C4-2B (cell line): ENCODE results near the gene PNPLA7.
A peak's percentile ranks its signal among the peaks of the same experiment; 100 is the strongest.

Source experiments
- H3K27ac ChIP-seq: fragments of 450-650 bp; 2 replicates; pipeline ENCODE4 v1.5.1; 2017
- ZFX ChIP-seq: fragments of 450-650 bp; IDR thresholded peaks from 2 replicates; pipeline ENCODE4 v1.6.1; 2017
- TF ChIP-seq, protein P1 (sequence below): fragments of 450-650 bp; conservative IDR thresholded peaks from 2 replicates; pipeline ENCODE4 v1.5.1; 2017; ENCODE audit warnings: mild to moderate bottlenecking

The PNPLA7 gene

DNA sequence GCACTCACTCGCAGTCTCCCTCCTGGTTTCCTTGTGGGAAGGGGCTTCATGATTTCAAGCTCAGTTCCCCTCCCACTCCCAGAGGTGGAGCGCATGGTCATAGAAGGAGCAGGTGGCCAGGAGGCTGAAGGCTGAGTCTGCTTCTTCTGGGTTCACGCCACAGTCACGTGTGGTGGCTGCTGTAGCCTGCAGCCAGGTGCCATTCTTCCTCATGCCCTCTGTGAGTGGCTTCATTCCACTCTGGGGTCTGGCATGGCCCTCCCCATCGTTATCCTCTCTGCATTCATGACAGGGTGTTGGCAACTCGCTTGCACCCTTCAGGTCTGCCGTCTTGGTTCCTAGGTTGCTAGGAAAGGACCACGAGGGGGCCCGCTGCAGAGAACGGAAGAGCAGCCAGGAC, 5.0 kb upstream of the PNPLA7 start:
- TF ChIP-seq, protein P1, sequence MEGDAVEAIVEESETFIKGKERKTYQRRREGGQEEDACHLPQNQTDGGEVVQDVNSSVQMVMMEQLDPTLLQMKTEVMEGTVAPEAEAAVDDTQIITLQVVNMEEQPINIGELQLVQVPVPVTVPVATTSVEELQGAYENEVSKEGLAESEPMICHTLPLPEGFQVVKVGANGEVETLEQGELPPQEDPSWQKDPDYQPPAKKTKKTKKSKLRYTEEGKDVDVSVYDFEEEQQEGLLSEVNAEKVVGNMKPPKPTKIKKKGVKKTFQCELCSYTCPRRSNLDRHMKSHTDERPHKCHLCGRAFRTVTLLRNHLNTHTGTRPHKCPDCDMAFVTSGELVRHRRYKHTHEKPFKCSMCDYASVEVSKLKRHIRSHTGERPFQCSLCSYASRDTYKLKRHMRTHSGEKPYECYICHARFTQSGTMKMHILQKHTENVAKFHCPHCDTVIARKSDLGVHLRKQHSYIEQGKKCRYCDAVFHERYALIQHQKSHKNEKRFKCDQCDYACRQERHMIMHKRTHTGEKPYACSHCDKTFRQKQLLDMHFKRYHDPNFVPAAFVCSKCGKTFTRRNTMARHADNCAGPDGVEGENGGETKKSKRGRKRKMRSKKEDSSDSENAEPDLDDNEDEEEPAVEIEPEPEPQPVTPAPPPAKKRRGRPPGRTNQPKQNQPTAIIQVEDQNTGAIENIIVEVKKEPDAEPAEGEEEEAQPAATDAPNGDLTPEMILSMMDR: no peak
- TF ChIP-seq ZFX: no peak
- peak overlapping the region; percentile 39; the same call in 1 of the 2 replicates for H3K27ac ChIP-seq

DNA sequence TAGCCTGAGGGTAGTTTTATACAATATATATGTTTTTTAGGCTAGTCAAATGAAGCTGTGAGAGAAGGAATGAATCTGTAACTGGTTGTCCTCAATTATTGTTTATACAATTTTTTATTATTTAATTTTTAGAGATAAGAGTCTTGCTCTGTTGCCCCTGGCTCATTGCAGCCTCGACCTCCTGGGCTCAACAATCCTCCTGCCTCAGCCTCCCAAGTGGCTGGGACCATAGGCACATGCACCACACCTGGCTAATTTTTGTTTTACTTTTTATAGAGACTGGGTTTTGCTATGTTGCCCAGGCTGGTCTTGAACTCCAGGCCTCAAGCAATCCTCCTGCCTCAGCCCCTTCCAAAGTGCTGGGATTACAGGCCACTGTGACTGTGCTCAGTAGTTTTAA, 4.1 kb upstream of the PNPLA7 start:
- no peak for TF ChIP-seq ZFX
- TF ChIP-seq, protein P1: no peak

DNA sequence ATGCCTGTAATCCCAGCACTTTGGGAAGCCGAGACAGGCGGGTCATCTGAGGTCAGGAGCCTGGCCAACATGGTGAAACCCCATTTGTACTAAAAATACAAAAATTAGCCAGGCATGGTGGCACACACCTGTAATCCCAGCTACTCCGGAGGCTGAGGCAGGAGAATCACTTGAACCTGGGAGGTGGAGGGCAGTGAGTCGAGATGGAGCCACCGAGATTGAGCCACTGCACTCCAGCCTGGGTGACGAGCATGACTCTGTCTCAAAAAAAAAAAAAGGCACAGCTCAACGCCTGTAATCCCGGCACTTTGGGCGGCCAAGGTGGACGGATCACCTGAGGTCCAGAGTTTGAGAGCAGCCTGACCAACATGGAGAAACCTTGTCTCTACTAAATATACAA, 3.5 kb upstream of the PNPLA7 start:
- peak overlapping the region; percentile 92; the same call in 1 of the 2 replicates for H3K27ac ChIP-seq

More for the DNA sequence above, 4.1 kb upstream of the PNPLA7 start:
- H3K27ac ChIP-seq: no peak overlapping the region

DNA sequence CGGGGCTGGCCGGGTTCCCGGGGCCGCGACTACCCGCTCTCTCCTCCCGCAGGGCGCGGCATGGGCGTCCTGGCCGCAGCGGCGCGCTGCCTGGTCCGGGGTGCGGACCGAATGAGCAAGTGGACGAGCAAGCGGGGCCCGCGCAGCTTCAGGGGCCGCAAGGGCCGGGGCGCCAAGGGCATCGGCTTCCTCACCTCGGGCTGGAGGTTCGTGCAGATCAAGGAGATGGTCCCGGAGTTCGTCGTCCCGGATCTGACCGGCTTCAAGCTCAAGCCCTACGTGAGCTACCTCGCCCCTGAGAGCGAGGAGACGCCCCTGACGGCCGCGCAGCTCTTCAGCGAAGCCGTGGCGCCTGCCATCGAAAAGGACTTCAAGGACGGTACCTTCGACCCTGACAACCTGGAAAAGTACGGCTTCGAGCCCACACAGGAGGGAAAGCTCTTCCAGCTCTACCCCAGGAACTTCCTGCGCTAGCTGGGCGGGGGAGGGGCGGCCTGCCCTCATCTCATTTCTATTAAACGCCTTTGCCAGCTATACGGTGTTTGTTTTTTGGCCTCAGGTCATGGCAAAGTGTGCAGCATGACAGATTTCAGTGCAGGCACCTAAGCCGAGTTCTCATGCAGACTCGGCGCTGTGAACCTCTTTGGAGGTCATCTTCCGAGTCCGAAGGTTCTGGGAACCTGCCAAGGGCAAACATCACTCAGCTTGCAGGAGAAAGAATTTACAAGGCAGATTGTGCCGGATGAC, 2.0 kb upstream of the PNPLA7 start:
- TF ChIP-seq, protein P1: no peak
- TF ChIP-seq ZFX: peak; percentile 43; the same call in 1 of the 2 replicates
- H3K27ac ChIP-seq: peak overlapping the region; percentile 92

DNA sequence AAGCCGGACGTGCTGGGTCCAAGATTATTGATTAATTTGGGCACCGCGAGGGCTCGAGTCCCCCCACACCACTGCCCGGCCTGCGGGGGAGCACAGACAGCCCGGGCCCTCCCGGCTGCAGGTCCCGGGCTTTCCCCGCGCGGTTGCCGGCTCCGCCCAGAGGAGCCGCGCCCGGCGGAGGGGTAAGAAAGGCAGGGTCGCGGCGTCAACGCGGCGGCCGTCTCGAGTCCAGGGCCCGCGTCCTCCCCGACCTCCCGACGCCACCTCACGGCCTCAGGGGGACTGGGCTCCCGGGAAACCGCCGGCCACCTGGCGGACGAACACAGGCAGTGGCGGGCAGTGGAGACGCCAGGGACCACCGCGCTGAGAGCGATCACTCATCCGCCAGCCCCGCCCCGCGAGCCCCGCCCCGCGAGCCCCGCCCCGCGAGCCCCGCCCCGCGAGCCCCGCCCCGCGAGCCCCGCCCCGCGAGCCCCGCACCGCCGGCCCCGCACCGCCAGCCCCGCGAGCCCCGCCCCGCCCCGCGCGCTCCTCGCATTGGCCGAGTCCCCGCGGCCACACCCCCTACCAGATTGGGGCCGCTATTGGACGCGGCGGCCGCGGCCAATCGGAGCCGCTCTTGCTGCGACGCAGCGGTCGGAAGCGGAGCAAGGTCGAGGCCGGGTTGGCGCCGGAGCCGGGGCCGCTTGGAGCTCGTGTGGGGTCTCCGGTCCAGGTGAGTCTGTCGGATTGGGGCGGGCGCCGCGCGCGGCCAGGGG, 1.2 kb upstream of the PNPLA7 start, which contains the start of gene MRPL41:
TSS of gene MRPL41 (plus strand) at position 616 of the 758 bp plus-strand sequence. CDS start 203 bp downstream, outside the sequence.
- H3K27ac ChIP-seq: peak within 1 kb of the TSS; percentile 92
- no peak for TF ChIP-seq ZFX
- TF ChIP-seq, protein P1: peak; percentile 59

DNA sequence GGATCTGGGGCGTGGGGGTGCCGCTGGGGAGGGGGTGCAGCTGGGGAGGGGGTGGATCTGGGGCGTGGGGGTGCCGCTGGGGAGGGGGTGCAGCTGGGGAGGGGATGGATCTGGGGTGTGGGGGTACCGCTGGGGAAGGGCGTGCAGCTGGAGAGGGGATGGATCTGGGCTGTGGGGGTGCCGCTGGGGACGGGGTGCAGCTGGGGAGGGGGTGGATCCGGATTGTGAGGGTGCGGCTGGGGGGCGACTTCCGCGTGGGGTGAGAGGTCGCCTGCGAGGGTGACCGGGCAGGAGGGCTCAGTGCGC, 709 bp upstream of the PNPLA7 start:
- H3K27ac ChIP-seq: peak overlapping the region; percentile 92

DNA sequence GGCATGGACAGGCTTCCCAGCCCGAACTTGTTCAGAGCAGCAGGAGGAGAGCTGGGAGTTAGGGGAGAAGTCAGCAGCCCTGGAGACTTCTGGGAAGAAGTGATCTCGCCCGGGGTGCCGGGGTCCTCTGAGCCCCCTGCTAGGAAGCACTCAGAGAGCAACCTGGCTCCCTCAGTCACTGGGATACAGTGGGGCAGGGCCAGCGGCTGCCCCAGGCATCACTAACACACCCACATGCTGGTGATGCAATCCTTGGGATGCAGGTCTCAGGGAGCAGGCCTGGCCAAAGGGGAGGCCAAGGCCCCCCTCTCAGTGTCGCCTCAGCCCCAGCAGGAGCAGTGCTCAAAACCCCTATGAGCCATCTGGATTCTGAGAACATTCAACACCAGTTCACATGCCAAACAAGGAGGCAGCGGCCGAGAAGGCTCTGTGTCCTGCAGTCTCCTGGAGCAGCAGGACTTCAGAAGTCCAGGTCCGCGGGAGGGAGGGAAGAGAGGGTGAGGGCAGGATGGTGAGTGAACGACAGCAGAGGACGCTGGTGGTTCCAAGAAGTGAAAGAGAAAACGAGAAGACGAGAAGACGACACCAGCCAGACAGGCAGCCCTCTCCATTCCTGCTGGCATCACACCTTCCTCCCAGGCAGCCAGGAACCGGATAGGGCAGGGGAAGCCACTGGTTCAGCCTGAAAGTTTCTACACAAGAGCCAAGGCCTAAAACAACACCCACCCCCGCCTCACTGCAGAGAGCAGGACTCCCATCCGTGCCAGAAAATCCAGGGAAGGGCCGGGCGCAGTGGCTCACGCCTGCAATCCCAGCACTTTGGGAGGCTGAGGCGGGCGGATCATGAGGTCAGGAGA, 2.3 kb downstream of the PNPLA7 start:
- H3K27ac ChIP-seq: peak overlapping the region; percentile 89
- TF ChIP-seq ZFX: no peak
- TF ChIP-seq, protein P1: no peak

DNA sequence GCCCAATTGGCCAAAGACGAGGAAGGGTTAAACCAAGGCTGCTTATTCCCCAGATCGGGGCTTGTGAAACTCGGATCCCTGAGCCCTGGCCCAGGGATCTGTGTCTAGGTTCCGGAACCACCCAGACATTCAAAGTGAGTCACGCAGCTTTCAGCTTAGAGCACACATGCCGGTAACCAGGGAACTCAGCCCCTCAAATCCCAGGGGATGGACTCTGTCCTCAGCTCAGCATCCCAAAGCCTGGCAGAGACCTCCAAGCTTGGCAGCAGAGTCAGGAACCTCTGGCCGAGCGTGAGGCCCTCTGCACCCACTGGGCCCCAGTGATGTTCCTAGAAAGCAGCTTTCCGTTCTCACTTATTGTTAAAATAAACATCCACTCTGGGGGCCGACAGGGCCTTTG, 5.1 kb downstream of the PNPLA7 start:
- TF ChIP-seq ZFX: no peak
- TF ChIP-seq, protein P1: no peak
- H3K27ac ChIP-seq: no peak overlapping the region
